Heart right ventricle (tissue), 16 donors: ENCODE data around the gene CRISP3. TPM values are rescaled to one million over a fixed set of nuclear protein-coding genes. Genes with fewer than 3 reads are reported as not detected.

Source experiments
- ATAC-seq, 8 donors: fragments of 200-7000 bp; cut with Tn5 transposase; one replicate each; pipeline ENCODE4 v1.9.1; 2020; ENCODE audit warnings: mild to moderate bottlenecking in 8 of 8, moderate library complexity in 8 of 8, moderate number of reproducible peaks in 1 of 8
- DNase-seq, 2 donors: peaks; one replicate each; pipeline ENCODE4 v3.0.0-alpha.2; 2020
- H3K27ac ChIP-seq, 10 donors: fragments of 200-600 bp; sonication (generic) in 2 of 10; one replicate each; pipeline versions ENCODE4 v1.5.0 to v1.8.0; 2020 to 2022; ENCODE audit warnings: mild to moderate bottlenecking in 3 of 10
- H3K27me3 ChIP-seq, 7 donors: fragments of 200-600 bp; one replicate each; pipeline ENCODE4 v1.8.0; 2021 to 2022; ENCODE audit warnings: mild to moderate bottlenecking in 2 of 7
- H3K36me3 ChIP-seq, 9 donors: fragments of 200-600 bp; sonication (generic) in 1 of 9; one replicate each; pipeline versions ENCODE4 v1.5.0 to v1.8.0; 2020 to 2022; ENCODE audit warnings: mild to moderate bottlenecking in 2 of 9
- H3K4me1 ChIP-seq, 9 donors: fragments of 200-600 bp; sonication (generic) in 1 of 9; one replicate each; pipeline versions ENCODE4 v1.5.0 to v1.8.0; 2020 to 2022; ENCODE audit warnings: mild to moderate bottlenecking in 4 of 9
- H3K4me3 ChIP-seq, 10 donors: fragments of 200-600 bp; sonication (generic) in 2 of 10; one replicate each; pipeline versions ENCODE4 v1.5.0 to v1.8.0; 2020 to 2022; ENCODE audit warnings: mild to moderate bottlenecking in 7 of 10, moderate library complexity in 2 of 10
- H3K9me3 ChIP-seq, 11 donors: fragments of 200-600 bp in 10 of 11; sonication (generic) in 2 of 11; one replicate each; pipeline versions ENCODE4 v1.5.0 to v1.8.0; 2013 to 2022; ENCODE audit warnings: mild to moderate bottlenecking in 2 of 11, control low read depth in 1 of 11, moderate library complexity in 1 of 11
- WGBS, 2 donors: extraction: QIAGEN DNeasy Blood & Tissue Kit; methylation state at CpG; one replicate each; pipeline ENCODE4 v1.1.7; 2013; ENCODE audit warnings: inconsistent platforms in 1 of 2; 5-methylcytosine and 5-hydroxymethylcytosine counted together
- intact Hi-C, 10 donors: fragments of 100-400 bp; cut with DNase I; formaldehyde crosslinking; loops; one replicate each; pipeline versions ENCODE4 v1.11.1 to v1.14.2; 2022
- polyA plus RNA-seq, 2 donors: library from polyadenylated mRNA; stranded (reverse); fragments of 200-250 nt; gene quantifications; one replicate each; pipeline ENCODE4 v1.2.3, GENCODE V29; 2013
- total RNA-seq, 10 donors: library from RNA; stranded (reverse); fragmentation: NEBNext Ultra II Directional in 3 of 10; extraction: Animal tissue kit (Norgen Biotek cat#: 25700) in 3 of 10; gene quantifications; one replicate each; pipeline versions ENCODE4 v1.2.1 to v1.2.4, GENCODE V29; 2021 to 2023
- TF ChIP-seq, protein P1 (sequence below), 9 donors: fragments of 200-600 bp; sonication (generic) in 2 of 9; IDR thresholded peaks; one replicate each; pipeline versions ENCODE4 v1.5.0 to v1.8.0; 2021 to 2022; ENCODE audit warnings: antibody characterized with exemption in 9 of 9, mild to moderate bottlenecking in 5 of 9, moderate library complexity in 1 of 9
- donor health status: Arrhythmogenic right ventricular cardiomyopathy.
- donor health status: ischemic (EF 13 %, LVEDD 7.1; RV severe dilation, severe dysfunction).
- donor health status: healthy with polysubstance abuse.
- donor health status: DM: no; HTN: yes; CAD: no.
- donor health status: DM: no; HTN: no; CAD: no.
- donor health status: ischemic (EF 25% LVEDD 6.9; RV normal size, moderate dysfunction).
- donor health status: ischemic (EF 25% LVEDD 5.7; RV mildly dilated, moderate dysfunction).
- donor health status: healthy.
- donor health status: DM: yes; HTN: yes; CAD: no.
- donor health status: Ischemic cardiomyopathy.
- donor health status: ischemic (EF 35%, LVEDD 5.7; RV mildly dilated, moderate dysfunction).
- donor health status: nonischemic (EF 11% LVEDD 7.7; RV severe dilation, severe dysfunction).
- donor health status: DM: yes; HTN: yes; CAD: no.
- donor health status: PGD.
- donor health status: ischemic (EF 29% LVEDD 5.4; RV normal size, mild dysfunction).
- donor health status: nonischemic (EF 23%, LVEDD 6.1; RV moderate dilation, normal function).

The CRISP3 gene
- total and polyA plus RNA-seq, 12 donors, result 0.06 to 1.3 TPM; not detected in 10

DNA sequence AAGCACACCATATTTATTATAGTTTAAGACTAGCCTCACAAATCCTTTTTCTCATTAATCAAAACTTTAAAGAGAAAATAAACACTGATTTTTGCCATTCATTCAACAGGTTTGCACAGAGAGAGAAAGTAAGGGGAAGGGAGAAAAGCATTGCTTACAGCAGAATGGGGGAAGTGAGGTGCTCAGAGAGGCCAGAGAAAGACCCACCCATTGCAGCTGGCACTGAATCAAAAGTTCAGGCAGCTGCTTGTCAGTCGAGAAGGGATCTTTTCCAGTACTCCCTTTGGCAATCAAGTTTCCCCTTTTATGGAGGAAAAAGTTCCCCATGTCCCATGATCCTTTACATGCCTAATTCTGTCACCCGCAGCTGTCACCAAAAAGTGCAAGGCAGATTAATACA is 22.9 kb downstream of the CRISP3 start:
- Histone ChIP-seq H3K27ac (no peak overlapping the region), H3K4me1 (no peaks in the 10 kb centered on the region), H3K4me3 (no peak overlapping the region), H3K27me3 (no peaks in the 10 kb centered on the region), H3K9me3 (peaks cover 0 to 28% (median 0%) of the 10 kb centered on the region in 11 donors), H3K36me3 (no peaks in the 10 kb centered on the region)
- intact Hi-C loops, result no loop called here
- TF ChIP-seq, protein P1, sequence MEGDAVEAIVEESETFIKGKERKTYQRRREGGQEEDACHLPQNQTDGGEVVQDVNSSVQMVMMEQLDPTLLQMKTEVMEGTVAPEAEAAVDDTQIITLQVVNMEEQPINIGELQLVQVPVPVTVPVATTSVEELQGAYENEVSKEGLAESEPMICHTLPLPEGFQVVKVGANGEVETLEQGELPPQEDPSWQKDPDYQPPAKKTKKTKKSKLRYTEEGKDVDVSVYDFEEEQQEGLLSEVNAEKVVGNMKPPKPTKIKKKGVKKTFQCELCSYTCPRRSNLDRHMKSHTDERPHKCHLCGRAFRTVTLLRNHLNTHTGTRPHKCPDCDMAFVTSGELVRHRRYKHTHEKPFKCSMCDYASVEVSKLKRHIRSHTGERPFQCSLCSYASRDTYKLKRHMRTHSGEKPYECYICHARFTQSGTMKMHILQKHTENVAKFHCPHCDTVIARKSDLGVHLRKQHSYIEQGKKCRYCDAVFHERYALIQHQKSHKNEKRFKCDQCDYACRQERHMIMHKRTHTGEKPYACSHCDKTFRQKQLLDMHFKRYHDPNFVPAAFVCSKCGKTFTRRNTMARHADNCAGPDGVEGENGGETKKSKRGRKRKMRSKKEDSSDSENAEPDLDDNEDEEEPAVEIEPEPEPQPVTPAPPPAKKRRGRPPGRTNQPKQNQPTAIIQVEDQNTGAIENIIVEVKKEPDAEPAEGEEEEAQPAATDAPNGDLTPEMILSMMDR (IDR thresholded peaks at IDR 0.05), result no peak
- 66 to 78% methylated on average over 2 of the region's 2 CpGs for WGBS, 2 donors
- ATAC-seq, result no peak
- DNase-seq, result no peak

DNA sequence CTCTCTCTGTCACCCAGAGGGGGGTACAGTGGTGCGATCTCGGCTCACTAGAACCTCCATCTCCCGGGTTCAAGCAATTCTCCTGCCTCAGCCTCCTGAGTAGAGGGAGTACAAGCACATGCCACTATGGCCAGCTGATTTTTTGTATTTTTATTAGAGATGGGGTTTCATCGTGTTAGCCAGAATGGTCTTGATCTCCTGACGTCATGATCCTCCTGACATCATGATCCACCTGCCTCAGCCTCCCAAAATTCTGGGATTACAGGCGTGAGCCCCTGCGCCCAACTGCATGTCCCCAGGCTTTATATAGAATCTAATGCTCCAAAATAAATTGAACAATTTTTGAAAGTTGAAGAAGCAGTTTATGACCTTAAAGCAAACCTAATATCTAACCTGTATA is 23.8 kb downstream of the CRISP3 start:
- Histone ChIP-seq H3K27ac (no peak overlapping the region), H3K27me3 (no peaks in the 10 kb centered on the region), H3K4me3 (no peak overlapping the region), H3K36me3 (no peaks in the 10 kb centered on the region), H3K4me1 (no peaks in the 10 kb centered on the region), H3K9me3 (peaks cover 0 to 28% (median 0%) of the 10 kb centered on the region in 11 donors)
- 78 to 84% methylated on average over 7 of the region's 7 CpGs for WGBS, 2 donors
- TF ChIP-seq, protein P1 (IDR thresholded peaks at IDR 0.05), result no peak
- intact Hi-C loops, result no loop called here
- DNase-seq (no peak), ATAC-seq (no peak)

DNA sequence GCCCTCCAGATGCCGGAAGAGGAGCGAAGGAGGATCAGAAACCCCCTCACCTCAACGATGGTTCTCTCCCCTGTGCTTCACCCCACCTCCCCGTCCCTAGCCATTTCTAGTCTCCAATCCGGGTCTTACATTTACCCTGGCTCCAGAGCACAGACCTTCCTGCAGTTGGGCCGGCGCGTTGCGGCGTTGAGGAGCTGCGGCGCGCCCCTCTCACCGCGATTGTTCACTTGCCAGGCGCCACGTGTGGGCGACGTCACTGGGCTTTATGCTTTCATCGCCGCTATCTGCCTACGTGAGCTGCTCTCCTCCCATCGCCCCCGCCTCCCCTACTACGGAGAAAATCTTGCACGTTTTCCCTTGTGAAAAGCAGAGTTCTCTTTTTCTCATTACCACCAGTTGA is 30.8 kb downstream of the CRISP3 start, which contains the start of gene CRISP2:
TSS of gene CRISP2 (minus strand) at position 198 of the 400 bp plus-strand sequence. CDS start 4,347 bp downstream, outside the sequence.
- TF ChIP-seq, protein P1 (IDR thresholded peaks at IDR 0.05), result no peak
- Histone ChIP-seq H3K4me3 (no peak within 1 kb of the TSS), H3K4me1 (no peaks in the 10 kb centered on the region), H3K27ac (no peak within 1 kb of the TSS), H3K36me3 (no peaks in the 10 kb centered on the region), H3K27me3 (peaks cover 0 to 5% (median 0%) of the 10 kb centered on the region in 7 donors), H3K9me3 (peaks cover 0 to 5% (median 0%) of the 10 kb centered on the region in 11 donors)
- DNase-seq (no peak), ATAC-seq (no peak)
- WGBS, 2 donors, result 22 to 24% methylated on average over 26 of the region's 26 CpGs
- intact Hi-C loops, result no loop called here

DNA sequence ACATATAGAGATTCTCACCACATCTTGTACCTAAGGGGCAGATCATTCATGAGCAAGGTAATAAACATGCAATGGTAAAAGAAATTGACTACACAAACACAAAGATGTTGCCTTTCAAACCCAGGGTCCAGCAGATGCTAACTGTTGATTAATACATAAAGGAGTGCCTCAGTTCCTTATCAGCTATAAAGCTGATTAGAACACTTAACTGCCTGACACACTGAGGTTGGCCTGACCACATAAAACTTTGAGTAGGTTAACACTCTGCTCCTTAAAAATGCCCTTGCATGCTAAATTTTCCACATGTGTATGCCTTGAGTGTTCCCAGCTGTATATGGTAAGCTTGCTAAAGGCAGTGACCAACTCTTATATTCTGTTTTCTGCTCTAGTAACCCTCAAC is 45.7 kb downstream of the CRISP3 start:
- ATAC-seq (no peak), DNase-seq (no peak)
- Histone ChIP-seq H3K27me3 (no peaks in the 10 kb centered on the region), H3K4me3 (no peak overlapping the region), H3K27ac (no peak overlapping the region), H3K9me3 (peaks cover 0 to 31% (median 16%) of the 10 kb centered on the region in 11 donors), H3K4me1 (no peaks in the 10 kb centered on the region), H3K36me3 (no peaks in the 10 kb centered on the region)
- intact Hi-C loops, result no loop called here
- TF ChIP-seq, protein P1 (IDR thresholded peaks at IDR 0.05), result no peak
